GM12865 (cell line): ENCODE data around the gene SORL1.
A peak's percentile ranks its signal among the peaks of the same experiment; 100 is the strongest.

Source experiments
- DNase-seq: peaks from one replicate; pipeline ENCODE4 v3.0.0; 2010; ENCODE audit warnings: low read depth
- H3K4me3 ChIP-seq: 2 replicates; pipeline ENCODE4 v1.5.1; 2011; ENCODE audit warnings: mild to moderate bottlenecking, low read depth, low read length, control low read depth
- CTCF ChIP-seq: IDR thresholded peaks from 2 replicates; pipeline ENCODE4 v1.5.1; 2011; ENCODE audit warnings: low read length, control low read depth, low read depth, inconsistent platforms; ENCODE audit not compliant: insufficient read depth; ENCODE audit errors: missing control alignments

SORL1 gene

DNA sequence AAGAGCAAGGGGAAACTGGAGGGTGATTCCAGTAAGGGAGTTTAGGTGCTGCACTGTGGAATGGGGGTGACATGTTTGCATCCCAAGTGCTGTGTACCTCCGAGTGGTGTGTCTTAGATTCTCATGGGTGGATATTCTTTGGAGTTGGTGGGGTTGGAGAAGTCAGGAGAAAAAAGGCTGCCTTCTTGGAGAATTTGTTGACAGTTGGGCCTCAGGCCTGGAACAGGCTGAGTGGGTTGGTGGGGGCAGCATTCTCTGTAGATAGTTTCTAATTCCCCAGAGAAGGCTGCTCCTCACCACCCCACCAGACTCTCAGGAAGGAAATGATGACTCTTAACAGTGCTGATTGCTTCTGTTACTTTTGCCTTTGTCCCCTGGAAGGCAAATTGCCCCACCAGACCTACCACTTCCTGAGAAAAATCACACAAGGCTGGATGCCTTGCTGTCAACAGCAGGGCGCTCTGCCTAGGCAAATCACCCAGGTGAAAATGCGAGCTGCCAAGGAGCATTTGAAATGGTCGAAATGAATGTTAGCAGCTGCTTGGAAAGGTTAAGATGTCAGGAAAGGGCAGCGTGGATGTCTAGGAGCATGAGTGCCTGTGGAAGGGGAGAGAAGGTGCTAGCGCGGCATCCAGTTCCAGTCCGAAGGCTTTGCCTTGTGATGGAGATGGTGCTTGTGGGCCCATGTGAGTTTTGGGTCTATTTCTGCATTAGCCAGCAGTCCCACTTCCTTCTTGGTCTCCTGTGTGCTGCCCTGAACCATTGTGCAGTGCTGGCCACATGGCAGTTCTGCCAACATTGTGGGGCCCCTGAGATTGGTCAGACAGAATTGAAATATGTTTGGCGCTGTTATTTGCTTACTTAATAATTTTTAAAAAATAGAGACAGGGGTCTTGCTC is 30.4 kb downstream of the SORL1 start:
- H3K4me3 ChIP-seq, result peak overlapping the region; percentile 41
- no peak for TF ChIP-seq CTCF
- DNase-seq, result peak; percentile 87

DNA sequence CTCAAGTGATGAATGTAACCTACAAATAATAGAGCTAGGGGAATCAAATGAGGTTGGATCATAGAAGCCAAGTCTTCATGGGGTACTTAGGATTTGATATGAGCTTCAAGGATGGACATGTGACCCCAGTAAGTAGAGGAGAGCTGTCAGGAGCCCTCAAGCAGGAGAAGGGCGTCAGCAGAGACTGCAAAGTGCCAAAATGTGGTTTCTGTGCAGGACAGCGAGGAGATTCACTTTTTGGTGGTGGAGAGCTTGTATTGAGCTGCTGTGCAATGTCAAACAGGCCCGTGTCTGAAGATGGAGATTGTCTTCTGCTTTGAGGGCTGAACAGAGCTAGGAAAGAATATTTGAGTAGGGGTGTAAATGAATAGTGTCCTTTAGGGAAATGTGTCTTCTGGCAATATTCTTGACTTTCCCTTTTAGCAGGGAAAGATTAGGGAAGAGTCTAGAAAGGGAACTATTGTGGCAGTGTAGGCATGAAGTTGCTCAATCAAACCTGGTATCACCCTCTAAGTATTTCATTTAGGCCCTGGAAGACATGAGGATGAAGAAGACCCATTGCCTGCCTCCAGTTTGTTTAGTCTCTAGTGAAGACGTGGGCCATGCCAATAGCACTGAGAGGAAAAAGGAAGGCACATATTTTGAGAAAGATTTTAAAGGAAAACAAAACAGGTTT is 31.8 kb downstream of the SORL1 start:
- no peak for DNase-seq
- no peak overlapping the region for H3K4me3 ChIP-seq
- TF ChIP-seq CTCF, result no peak

DNA sequence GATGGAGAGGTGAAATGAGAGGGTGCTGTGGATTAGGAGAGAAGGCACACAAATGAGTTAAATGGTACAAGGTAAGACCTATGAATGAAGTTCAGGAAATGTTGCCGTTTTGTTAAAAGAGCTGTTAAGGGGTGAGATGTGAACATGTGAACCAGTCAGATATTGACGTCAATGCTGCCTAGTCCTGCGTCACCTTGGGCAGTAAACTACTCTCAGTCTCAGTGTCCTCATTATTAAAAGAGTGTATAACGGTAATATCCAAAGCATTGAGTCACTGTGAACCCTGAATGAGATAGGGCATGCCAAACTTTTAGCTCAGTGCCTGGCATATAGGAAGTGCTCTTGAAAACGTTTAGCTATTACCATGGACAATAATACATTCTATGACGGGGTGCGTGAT is 33.1 kb downstream of the SORL1 start:
- DNase-seq, result no peak
- no peak overlapping the region for H3K4me3 ChIP-seq
- TF ChIP-seq CTCF, result no peak

DNA sequence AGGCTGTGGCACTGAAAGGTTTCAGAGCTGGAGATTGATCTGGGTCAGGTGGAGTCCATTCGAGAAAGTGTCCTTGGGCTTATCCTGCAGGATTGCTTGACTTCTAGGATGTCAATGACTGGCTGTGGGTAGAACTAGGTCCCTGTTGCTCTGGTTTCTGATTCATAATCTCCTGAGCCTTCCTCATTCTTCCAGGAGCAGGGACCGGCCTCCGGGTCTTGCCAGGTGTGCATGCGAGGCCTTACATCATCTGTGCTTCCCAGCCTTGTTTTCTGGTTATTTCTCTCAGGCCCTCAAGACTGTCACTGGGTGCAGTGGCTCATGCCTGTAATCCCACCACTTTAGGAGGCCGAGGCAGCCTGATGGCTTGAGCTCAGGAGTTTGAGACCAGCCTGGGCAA is 33.9 kb downstream of the SORL1 start:
- TF ChIP-seq CTCF, result no peak
- no peak for DNase-seq
- no peak overlapping the region for H3K4me3 ChIP-seq

GRCh38 chr11:121487191-121487590 is 35.1 kb downstream of the SORL1 start:
- no peak for DNase-seq
- H3K4me3 ChIP-seq, result no peak overlapping the region
- no peak for TF ChIP-seq CTCF

DNA sequence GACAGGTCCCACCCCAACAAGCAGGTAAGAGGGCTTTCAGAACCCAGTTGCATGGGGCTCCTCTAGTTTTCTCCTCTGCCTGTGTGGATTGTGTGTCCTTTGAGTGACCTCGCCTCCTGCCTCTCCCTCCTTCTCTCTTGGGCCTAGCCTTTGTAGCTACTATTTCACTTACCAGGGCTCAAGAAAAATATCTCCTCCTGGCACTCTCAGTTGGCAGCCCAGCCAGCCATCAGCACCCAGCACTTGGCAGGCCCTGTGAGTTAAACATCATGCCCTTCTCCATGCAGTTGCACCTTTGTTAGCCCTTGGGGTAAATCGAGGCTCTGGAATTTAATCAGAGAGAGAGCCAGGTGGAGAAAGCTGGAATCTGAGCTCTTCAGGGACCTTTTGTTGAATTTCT is 36.1 kb downstream of the SORL1 start:
- no peak for TF ChIP-seq CTCF
- no peak for DNase-seq

More for the DNA sequence above, 36.1 kb downstream of the SORL1 start:
- no peak overlapping the region for H3K4me3 ChIP-seq
